ENCODE measurements around the gene SMURF1.
A peak's percentile ranks its signal among the peaks of the same experiment; 100 is the strongest.

The SMURF1 gene

GRCh38 chr7:99141841-99142726, 1.8 kb downstream of the SMURF1 start:
- no peak for FAIRE-seq

- FAIRE-seq, result peak; percentile 17
Observed at GRCh38 chr7:99141334-99141733, 2.6 kb downstream of the SMURF1 start.

GRCh38 chr7:99140813-99141212, 3.1 kb downstream of the SMURF1 start:
- FAIRE-seq, result no peak

GRCh38 chr7:99139036-99139435, 4.9 kb downstream of the SMURF1 start:
- no peak for FAIRE-seq

- peak; percentile 34 for FAIRE-seq
Observed at GRCh38 chr7:99137411-99138180, 6.3 kb downstream of the SMURF1 start.

GRCh38 chr7:99135938-99136337, 8.0 kb downstream of the SMURF1 start:
- no peak for FAIRE-seq

GRCh38 chr7:99133766-99134564, 9.9 kb downstream of the SMURF1 start:
- no peak for FAIRE-seq

GRCh38 chr7:99132595-99133321, 11.2 kb downstream of the SMURF1 start:
- FAIRE-seq, result no peak

- no peak for FAIRE-seq
Observed at GRCh38 chr7:99131290-99131689, 12.6 kb downstream of the SMURF1 start.

GRCh38 chr7:99129536-99129935, 14.4 kb downstream of the SMURF1 start:
- no peak for FAIRE-seq

- FAIRE-seq, result no peak
Observed at GRCh38 chr7:99129001-99129400, 14.9 kb downstream of the SMURF1 start.

GRCh38 chr7:99128076-99128950, 15.6 kb downstream of the SMURF1 start:
- FAIRE-seq, result no peak

- FAIRE-seq, result no peak
Observed at GRCh38 chr7:99127636-99128035, 16.3 kb downstream of the SMURF1 start.

GRCh38 chr7:99126921-99127553, 16.9 kb downstream of the SMURF1 start:
- FAIRE-seq, result no peak

GRCh38 chr7:99125505-99125865, 18.4 kb downstream of the SMURF1 start:
- no peak for FAIRE-seq

- no peak for FAIRE-seq
Observed at GRCh38 chr7:99124751-99125504, 19.0 kb downstream of the SMURF1 start.

- no peak for FAIRE-seq
Observed at GRCh38 chr7:99124236-99124635, 19.7 kb downstream of the SMURF1 start.

- FAIRE-seq, result no peak
Observed at GRCh38 chr7:99123571-99124033, 20.3 kb downstream of the SMURF1 start.

- no peak for FAIRE-seq
Observed at GRCh38 chr7:99122762-99123161, 21.1 kb downstream of the SMURF1 start.

- FAIRE-seq, result no peak
Observed at GRCh38 chr7:99121496-99122021, 22.3 kb downstream of the SMURF1 start.
